GM18873 (cell line): ENCODE data around the gene CREB1.
A peak's percentile ranks its signal among the peaks of the same experiment; 100 is the strongest.
"Not testable (repeated sequence)": the region's sequence is repeated elsewhere in the genome, so short reads cannot be mapped to it uniquely, and the experiment has no call there.

Source experiments
- ATAC-seq: cut with Tn5 transposase; IDR thresholded peaks from one replicate; pipeline ENCODE4 v1.9.1; 2021; ENCODE audit warnings: mild to moderate bottlenecking, moderate library complexity, moderate number of reproducible peaks; ENCODE audit not compliant: unreplicated experiment, low FRiP score

The CREB1 gene

GRCh38 chr2:207606399-207606798, 76.6 kb downstream of the CREB1 start:
- no peak for ATAC-seq

- ATAC-seq: no peak
Measured at GRCh38 chr2:207606829-207607228, 77.1 kb downstream of the CREB1 start.

- no peak for ATAC-seq
Measured at GRCh38 chr2:207612714-207613113, 83.0 kb downstream of the CREB1 start.

- no peak for ATAC-seq
Measured at GRCh38 chr2:207614824-207615223, 85.1 kb downstream of the CREB1 start.

- ATAC-seq: no peak
Measured at GRCh38 chr2:207616185-207616584, 86.4 kb downstream of the CREB1 start.

- no peak for ATAC-seq
Measured at GRCh38 chr2:207617011-207617671, 87.4 kb downstream of the CREB1 start.

GRCh38 chr2:207619764-207620203, 90.0 kb downstream of the CREB1 start:
- ATAC-seq: peak; percentile 37

GRCh38 chr2:207621501-207622039, 91.8 kb downstream of the CREB1 start:
- no peak for ATAC-seq

- ATAC-seq: peak; percentile 28
Measured at GRCh38 chr2:207624185-207625013, 94.6 kb downstream of the CREB1 start.

- peak; percentile 59 for ATAC-seq
Measured at GRCh38 chr2:207625014-207625907, 95.5 kb downstream of the CREB1 start, which contains the start of gene METTL21A. METTL21A (minus strand) TSS chr2:207625394; CDS start chr2:207624375, 1,019 bp downstream.

GRCh38 chr2:207629553-207629952, 99.8 kb downstream of the CREB1 start:
- no peak for ATAC-seq

GRCh38 chr2:207630491-207630890, 100.7 kb downstream of the CREB1 start:
- ATAC-seq: no peak

GRCh38 chr2:207632575-207633493, 103.1 kb downstream of the CREB1 start:
- no peak for ATAC-seq

GRCh38 chr2:207633686-207634085, 103.9 kb downstream of the CREB1 start:
- ATAC-seq: no peak

GRCh38 chr2:207635468-207636200, 105.9 kb downstream of the CREB1 start:
- ATAC-seq: no peak

GRCh38 chr2:207639288-207639687, 109.5 kb downstream of the CREB1 start:
- ATAC-seq: not testable (repeated sequence)

GRCh38 chr2:207640160-207640559, 110.4 kb downstream of the CREB1 start:
- ATAC-seq: no peak

GRCh38 chr2:207640661-207641060, 110.9 kb downstream of the CREB1 start:
- ATAC-seq: no peak

- no peak for ATAC-seq
Measured at GRCh38 chr2:207643892-207644291, 114.1 kb downstream of the CREB1 start.
